GM19463 (cell line): ENCODE measurements around the gene NAXE.
"Not testable (repeated sequence)": the region's sequence is repeated elsewhere in the genome, so short reads cannot be mapped to it uniquely, and the experiment has no call there.

Experiments used
- ATAC-seq: cut with Tn5 transposase; IDR thresholded peaks from one replicate; pipeline ENCODE4 v1.9.1; 2021; ENCODE audit warnings: mild to moderate bottlenecking, moderate library complexity; ENCODE audit not compliant: unreplicated experiment

The NAXE gene

DNA sequence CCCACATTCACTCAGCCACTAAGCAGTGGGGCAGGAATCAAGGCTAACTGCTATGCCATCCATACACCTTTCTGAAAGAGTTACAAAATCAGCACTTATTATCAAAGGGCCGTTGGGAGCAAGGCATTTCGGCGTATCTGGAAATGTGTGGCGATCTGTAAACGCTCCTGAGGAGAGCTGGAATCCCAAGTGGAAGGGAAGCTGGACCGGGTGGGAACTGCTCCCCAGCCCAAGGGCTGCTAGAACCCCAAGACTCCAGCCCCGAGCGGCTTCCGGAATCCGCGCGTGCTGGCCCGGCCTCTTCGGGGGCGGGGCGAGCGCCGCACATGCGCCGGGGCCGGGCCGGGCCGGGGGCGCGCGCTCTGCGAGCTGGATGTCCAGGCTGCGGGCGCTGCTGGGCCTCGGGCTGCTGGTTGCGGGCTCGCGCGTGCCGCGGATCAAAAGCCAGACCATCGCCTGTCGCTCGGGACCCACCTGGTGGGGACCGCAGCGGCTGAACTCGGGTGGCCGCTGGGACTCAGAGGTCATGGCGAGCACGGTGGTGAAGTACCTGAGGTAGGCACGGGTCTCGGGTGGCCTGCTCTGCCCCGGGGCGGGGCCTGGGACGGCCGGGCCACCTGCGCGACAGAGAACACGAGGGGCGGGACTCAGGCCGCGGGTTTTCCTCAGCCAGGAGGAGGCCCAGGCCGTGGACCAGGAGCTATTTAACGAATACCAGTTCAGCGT lies at the start of gene NAXE:
Gene NAXE (plus strand): TSS at position 345 of the 726 bp plus-strand sequence. CDS start 29 bp downstream, at position 374.
- ATAC-seq, result peak; percentile 93

- no peak for ATAC-seq
These were observed 48.5 kb upstream of the NAXE start for GRCh38 chr1:156543066-156543465.

GRCh38 chr1:156544592-156545102 lies 46.9 kb upstream of the NAXE start:
- ATAC-seq, result no peak

GRCh38 chr1:156546267-156546666 lies 45.3 kb upstream of the NAXE start:
- ATAC-seq, result no peak

GRCh38 chr1:156547434-156547833 lies 44.1 kb upstream of the NAXE start:
- ATAC-seq, result no peak

- no peak for ATAC-seq
These were observed 43.6 kb upstream of the NAXE start for GRCh38 chr1:156547982-156548381.

- ATAC-seq, result no peak
These were observed 42.2 kb upstream of the NAXE start for GRCh38 chr1:156549390-156549789.

DNA sequence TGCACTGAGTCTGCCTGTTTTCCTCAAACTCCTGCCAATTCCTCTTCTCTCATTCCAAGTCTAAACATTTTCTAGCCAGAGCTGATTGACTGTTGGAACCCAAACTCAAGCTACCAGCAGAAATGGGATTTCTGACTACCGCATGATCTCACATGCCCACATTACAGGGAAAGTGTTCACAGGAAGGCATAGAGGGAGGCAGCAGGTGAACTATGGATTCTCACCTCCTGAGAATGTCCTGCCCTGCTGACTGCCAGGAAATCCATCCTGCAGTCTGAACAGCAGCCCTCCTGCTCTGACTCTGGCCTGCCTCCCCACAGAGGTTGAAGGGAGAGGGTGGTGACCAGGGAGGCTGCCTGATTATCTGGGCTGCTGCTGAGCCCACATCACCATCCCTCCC lies 41.7 kb upstream of the NAXE start:
- no peak for ATAC-seq

GRCh38 chr1:156550346-156550745 lies 41.2 kb upstream of the NAXE start:
- ATAC-seq, result no peak

- no peak for ATAC-seq
These were observed 40.4 kb upstream of the NAXE start for GRCh38 chr1:156551066-156551643.

DNA sequence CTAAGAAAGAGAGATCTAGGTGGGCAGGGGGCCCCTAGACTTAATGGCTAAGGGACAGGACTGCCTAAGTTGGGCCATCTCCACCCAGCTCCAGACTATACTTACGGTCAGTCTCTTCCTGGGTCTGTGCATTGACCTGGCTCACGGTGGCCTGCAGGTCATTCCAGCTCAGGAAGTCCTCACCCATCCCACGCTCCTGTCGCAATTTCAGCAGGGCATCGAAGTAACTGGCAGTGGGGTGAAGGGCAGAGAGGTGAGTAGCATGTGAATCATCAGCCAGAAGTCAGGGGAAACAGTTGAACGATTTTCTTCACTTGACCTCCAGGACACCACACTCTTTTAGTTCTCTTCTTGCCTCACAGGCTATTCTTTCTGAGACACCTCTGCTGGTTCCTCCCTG lies 39.7 kb upstream of the NAXE start:
- ATAC-seq, result no peak

DNA sequence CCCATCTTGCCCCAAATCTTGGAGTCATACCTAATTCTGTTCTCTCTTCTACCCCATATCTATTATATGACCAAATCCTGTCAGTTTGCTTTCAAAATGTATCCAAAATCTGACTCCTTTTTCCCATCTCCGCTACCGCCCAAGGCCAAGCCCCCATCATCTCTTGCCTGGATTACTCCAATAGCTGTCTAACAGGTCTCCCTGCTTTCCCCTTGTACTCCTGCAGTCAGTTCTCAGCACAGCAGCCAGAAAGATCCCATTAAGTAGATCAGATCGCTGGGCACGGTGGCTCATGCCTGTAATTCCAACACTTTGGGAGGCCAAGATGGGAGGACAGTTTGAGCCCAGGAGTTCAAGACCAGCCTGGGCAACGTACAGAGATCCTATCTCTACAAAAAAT lies 39.1 kb upstream of the NAXE start:
- no peak for ATAC-seq

- not testable (repeated sequence) for ATAC-seq
These were observed 38.6 kb upstream of the NAXE start for GRCh38 chr1:156552937-156553336.

DNA sequence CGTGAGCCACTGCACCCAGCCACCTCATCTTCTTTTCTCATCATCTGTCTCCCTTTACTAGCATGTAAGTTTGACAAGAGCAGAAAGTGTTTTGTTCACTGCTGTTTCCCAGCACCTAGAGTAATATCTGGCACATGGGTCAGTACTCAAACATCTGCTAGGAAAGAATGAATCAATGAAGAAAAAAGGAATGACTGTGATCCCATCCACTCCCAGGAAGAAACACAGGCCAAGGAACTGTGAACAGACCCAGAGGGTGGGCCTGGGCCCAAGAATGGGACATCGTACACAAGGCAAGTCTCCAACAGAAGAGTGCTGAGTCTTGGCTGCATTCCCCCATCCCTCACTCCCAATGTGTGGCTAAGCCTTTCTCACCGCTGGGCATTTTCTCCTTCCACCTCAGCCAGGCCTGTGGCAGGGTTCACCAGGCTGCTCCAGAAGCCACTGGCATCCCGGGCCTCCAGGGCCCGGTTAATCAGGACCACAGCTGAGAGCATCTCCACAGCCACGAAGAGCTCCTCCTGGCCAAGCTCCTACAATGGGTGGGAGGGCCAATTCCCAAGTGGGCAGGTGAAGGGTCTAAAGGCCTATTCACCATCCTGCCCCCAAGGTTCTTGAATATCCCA lies 37.6 kb upstream of the NAXE start:
- no peak for ATAC-seq

GRCh38 chr1:156554971-156555370 lies 36.6 kb upstream of the NAXE start:
- no peak for ATAC-seq

DNA sequence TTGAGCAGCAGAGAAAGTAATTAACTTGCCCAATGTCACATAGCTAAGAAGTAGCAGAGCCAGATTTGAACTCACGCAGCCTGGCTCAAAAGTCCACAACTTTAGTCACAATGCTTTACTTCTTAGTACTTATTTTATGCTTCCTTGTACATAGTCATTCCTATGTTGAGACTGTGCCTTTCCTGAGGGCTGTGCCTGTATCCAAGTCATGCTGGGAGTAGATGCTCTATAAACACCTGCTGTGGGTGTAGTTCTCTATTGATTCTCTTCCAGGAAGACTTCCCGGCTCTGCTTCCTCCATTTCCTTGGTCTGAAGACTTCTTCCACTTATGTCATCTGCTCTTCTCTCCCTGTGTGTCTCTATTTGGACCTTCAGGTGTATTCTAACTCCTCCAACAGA lies 35.9 kb upstream of the NAXE start:
- no peak for ATAC-seq

- ATAC-seq, result no peak
These were observed 35.2 kb upstream of the NAXE start for GRCh38 chr1:156556354-156556753.

DNA sequence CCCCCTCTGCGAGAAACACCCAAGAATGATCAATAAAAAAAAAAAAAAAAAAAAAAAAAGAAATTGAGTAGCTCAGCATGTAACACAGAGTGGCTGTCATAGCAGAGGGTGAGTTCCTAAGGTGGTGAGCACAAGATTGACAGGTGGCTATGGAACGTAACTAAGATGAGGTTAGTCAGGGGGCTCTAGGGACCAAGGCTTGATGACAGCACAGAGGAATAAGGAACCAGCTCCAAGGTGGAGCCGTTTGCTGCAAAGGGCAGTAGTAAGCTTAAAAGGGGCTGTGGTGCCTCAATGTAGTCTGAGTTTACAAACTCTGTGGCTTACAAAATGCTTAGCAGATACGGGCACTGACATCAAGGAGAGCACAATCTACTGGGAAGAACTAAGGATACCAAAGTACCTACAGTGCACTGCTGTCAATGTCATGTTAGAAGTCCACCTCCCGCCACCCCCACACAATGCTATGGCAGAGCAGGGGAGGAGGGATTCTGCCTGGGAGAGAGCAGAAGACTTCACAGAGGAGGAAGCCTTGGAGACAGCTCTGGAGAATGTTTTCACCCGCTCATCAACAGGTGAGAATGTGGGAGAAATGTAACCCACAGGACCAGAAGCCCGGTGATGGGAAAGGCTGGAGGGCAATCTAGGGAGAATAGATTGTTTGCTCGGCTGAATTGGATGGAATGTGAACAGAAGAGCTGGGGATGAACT lies 32.3 kb upstream of the NAXE start:
- ATAC-seq, result no peak

DNA sequence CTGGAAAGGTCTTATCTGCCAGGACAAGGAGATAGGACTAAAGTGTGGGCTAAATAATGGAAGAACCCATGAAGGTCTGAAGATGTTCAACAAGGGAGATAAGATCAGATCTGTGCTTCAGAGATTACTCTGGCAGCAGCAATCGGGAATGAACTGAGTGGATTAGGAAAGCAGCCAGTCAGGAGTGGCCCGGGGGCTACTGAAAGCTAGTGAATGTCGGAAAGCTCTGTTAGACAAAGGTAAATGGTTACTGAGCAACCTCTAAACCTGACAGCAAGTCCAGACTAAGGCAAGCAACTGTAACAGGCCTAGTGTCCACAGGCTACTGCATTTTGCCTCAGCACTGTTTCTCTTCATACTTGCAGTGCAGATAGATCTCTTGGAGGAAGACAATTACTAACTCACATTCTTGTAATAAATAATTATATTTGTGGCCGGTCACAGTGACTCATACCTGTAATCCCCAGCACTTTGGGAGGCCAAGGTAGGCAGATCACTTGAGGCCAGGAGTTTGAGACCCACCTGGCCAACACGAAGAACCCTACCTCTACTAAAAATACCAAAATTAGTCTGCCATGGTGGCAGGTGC lies 31.7 kb upstream of the NAXE start:
- ATAC-seq, result no peak

DNA sequence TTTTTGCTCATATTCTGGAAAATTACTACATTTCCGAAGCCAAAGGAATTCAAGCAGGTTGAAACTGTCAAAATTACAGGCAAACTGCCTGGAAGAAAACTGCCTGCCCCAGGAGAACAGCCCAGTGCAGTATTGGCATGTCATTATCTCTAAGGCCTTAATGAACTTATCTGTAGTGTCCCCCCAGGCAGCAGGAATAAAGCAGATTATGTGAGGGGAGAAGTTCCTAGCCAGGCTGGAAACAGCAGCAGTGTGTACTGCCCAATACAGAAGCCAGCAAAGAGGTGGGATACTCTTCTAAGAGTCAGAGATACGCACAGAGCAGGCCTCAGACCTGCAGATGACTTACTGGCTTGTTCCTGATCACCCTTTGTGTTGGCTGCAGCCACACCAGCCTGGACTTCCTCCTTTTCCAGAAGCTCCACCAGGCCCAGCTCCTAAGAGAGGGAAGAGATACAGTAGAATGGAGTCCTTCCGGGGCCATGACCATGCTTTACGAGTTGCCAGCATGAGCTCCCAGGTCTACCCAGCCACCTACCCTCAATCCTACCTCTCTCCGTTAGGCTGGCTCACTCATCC lies 30.9 kb upstream of the NAXE start:
- no peak for ATAC-seq

- no peak for ATAC-seq
These were observed 26.1 kb upstream of the NAXE start for GRCh38 chr1:156565519-156565918.
